ENCODE measurements around the gene CYP24A1.

Gene CYP24A1

DNA sequence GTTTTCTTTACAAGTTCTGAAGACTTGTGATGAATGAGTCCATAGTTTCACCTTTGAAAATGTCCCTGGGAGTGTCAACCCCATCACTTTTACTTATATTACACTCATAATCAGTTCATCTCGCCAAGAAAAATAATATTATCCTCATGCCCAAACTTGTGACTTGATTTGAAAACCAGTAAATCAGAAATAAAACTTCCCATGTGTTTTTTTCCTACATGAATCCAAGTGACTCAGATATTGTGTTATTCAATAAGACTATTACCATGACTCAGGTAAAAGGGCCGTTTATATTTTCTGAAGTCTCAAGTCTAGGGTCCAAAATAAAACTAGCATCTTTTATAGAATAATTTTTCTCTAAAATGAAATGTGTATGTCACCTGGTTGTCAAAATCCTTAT is 15.8 kb upstream of the CYP24A1 start:
- DNase-seq (ENCODE audit: low read depth), result no peak

DNA sequence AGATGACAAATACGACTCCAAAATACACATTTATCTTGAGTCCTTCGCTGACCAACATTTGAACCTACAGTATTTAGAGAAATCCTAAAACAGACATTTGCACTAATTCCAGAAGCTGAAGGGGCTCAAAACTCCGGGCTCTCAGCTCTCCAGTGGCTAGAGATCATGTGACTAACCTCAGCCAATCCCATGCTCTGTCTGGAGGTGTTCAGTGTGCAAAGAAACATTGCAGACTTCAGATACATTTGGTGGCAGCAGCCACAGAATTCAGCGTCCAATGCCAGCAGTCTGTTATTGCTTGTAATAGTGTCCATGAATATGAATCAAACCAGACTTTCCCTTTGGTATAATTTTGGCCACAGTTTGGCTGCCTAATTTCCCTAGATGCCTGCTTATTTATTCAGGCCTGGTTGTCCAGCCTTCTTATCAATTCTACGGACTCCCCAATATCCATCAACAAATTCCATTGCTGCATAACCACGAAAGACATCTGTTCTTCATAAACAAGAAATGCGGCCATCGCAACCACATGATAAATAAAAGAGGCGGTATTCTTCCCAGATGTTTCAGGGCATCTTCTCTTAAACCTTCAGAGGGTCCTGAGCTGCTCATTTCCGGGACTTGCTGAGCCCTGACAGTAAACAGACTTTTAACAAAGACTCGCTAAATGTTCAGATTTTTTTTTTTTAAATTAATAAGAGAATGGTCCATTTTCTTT is 14.5 kb upstream of the CYP24A1 start:
- in situ Hi-C loops (cut with HindIII; ENCODE audit: low sequenced_read_pairs), result no loop called here
- TF ChIP-seq, protein P1, sequence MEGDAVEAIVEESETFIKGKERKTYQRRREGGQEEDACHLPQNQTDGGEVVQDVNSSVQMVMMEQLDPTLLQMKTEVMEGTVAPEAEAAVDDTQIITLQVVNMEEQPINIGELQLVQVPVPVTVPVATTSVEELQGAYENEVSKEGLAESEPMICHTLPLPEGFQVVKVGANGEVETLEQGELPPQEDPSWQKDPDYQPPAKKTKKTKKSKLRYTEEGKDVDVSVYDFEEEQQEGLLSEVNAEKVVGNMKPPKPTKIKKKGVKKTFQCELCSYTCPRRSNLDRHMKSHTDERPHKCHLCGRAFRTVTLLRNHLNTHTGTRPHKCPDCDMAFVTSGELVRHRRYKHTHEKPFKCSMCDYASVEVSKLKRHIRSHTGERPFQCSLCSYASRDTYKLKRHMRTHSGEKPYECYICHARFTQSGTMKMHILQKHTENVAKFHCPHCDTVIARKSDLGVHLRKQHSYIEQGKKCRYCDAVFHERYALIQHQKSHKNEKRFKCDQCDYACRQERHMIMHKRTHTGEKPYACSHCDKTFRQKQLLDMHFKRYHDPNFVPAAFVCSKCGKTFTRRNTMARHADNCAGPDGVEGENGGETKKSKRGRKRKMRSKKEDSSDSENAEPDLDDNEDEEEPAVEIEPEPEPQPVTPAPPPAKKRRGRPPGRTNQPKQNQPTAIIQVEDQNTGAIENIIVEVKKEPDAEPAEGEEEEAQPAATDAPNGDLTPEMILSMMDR (IDR thresholded peaks at IDR 0.05; ENCODE audit: low read depth, low read length, missing control alignments), result no peak
- no peak overlapping the region for H3K4me3 ChIP-seq (ENCODE audit: low read depth, low read length)
- DNase-seq (ENCODE audit: low read depth), result no peak

More for the DNA sequence above, 15.8 kb upstream of the CYP24A1 start:
- TF ChIP-seq, protein P1 (IDR thresholded peaks at IDR 0.05; ENCODE audit: low read depth, low read length, missing control alignments), result no peak
- in situ Hi-C loops (cut with HindIII; ENCODE audit: low sequenced_read_pairs), result loop anchor here (5.0 kb wide), 1 partner anchor 102 kb away; no protein-coding TSS in a partner anchor
- H3K4me3 ChIP-seq (ENCODE audit: low read depth, low read length), result no peak overlapping the region

DNA sequence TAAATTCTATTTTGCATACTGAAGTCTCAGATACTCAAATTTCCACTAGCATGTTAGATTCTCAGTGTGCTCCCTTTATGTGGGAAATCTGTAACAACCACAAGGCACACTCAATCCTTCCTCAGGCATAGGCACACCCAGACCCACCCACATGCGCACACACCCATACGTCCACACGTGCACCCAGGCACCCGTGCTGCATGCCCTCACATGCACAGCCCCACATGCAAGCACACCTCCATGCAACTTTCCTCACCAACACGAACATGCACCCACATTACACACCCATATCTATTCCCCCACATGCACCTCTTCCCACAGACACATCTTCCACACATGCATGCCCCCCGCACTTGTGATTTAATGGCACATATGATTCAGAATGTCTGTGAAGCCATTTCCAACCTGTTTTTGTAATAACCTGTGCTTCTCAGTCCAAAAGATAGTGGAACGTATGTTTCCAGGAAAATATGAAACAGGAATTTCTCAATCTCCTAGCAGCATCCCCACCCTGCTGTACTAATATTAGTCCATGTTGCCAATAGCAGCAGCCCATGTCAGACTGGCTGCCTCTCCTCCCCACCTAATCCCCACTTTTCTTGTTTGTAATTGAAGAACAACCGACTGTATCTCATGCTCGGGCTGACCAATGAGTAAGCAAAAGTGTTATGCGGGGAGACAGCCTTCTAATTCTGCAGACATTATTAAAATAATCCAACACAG is 11.3 kb upstream of the CYP24A1 start:
- TF ChIP-seq, protein P1 (IDR thresholded peaks at IDR 0.05; ENCODE audit: low read depth, low read length, missing control alignments), result no peak
- no peak for DNase-seq (ENCODE audit: low read depth)
- in situ Hi-C loops (cut with HindIII; ENCODE audit: low sequenced_read_pairs), result no loop called here
- no peak overlapping the region for H3K4me3 ChIP-seq (ENCODE audit: low read depth, low read length)

DNA sequence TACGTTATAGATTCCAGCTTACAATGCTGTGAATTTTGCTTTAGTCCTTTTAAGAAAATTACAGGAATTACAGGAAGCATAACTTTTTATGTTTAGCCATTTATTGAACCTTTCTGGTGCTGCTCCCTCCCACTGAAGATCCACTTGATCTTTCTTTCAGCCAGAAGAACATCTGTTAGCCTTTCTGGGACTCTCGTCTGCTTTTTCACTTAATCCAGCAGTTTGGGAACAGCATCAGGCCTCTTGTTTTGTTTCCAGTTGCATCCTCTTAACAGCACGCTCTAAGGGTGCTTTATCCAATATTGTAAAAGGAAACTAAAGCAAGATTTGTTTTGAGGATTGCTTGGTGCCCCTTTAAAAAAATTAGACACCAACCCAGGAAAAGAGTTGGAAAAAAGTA is 10.3 kb upstream of the CYP24A1 start:
- in situ Hi-C loops (cut with HindIII; ENCODE audit: low sequenced_read_pairs), result no loop called here

DNA sequence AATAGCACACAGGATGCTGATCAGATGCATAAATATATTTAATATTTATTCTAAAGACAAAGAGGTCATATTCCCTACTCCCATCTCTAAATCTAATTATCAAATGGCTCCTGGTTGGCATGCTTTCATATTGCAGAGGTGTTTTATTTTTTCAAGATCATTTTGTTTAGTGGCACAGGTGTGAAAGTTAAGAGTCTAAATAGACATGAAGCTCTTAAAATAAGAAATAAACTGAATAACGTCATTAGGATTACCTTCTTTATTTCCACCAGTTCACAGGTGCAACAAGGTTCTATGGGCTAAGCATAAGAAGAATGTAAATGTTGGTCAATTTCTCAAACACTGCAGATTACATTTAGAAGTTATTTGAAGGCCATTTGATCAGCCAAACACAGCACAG is 7.1 kb upstream of the CYP24A1 start:
- no peak for DNase-seq (ENCODE audit: low read depth)
- in situ Hi-C loops (cut with HindIII; ENCODE audit: low sequenced_read_pairs), result no loop called here
- TF ChIP-seq, protein P1 (IDR thresholded peaks at IDR 0.05; ENCODE audit: low read depth, low read length, missing control alignments), result no peak
- no peak overlapping the region for H3K4me3 ChIP-seq (ENCODE audit: low read depth, low read length)

More for the DNA sequence above, 10.3 kb upstream of the CYP24A1 start:
- DNase-seq (ENCODE audit: low read depth), result no peak
- no peak overlapping the region for H3K4me3 ChIP-seq (ENCODE audit: low read depth, low read length)
- TF ChIP-seq, protein P1 (IDR thresholded peaks at IDR 0.05; ENCODE audit: low read depth, low read length, missing control alignments), result no peak

DNA sequence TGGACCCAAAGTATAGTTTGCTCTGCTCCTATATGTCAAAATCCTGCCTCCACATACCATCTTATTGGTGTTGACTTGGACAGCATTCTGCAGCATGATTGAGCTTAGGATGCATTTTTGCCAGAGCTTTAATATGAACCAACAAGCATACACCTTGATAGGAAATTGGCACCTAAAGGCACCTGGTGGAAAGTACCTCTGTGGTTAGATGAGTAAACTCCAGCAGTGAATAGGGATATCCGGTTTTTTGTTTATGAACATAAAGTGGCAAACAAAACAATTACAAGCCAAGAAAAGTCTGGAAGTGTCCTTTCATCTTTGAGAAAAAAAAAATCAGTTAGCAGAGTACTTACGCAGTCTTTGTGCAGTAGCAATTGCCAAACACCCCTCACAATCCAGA is 6.2 kb upstream of the CYP24A1 start:
- DNase-seq (ENCODE audit: low read depth), result no peak

More for the DNA sequence above, 6.2 kb upstream of the CYP24A1 start:
- in situ Hi-C loops (cut with HindIII; ENCODE audit: low sequenced_read_pairs), result no loop called here
- no peak overlapping the region for H3K4me3 ChIP-seq (ENCODE audit: low read depth, low read length)
- TF ChIP-seq, protein P1 (IDR thresholded peaks at IDR 0.05; ENCODE audit: low read depth, low read length, missing control alignments), result no peak

Data from astrocyte of the cerebellum (primary cell).